IMR-90 (cell line): ENCODE results near the gene CAT. TPM values are rescaled to one million over a fixed set of nuclear protein-coding genes. Genes with fewer than 3 reads are reported as not detected.

Experiments
- ATAC-seq: fragments of 200-7000 bp; cut with Tn5 transposase; 2 replicates; pipeline ENCODE4 v1.9.1; 2020; ENCODE audit warnings: low read depth, mild to moderate bottlenecking, moderate library complexity
- BruUV-seq: library from RNA; stranded (reverse); fragments of 400-500 nt; replicated peaks from 2 replicates; lab custom pipeline; 2021; lab: Mats Ljungman, UMichigan
- CTCF ChIA-PET: fragments of 300-600 bp; formaldehyde crosslinking; extraction: SDS; loops from one replicate; lab custom pipeline; 2021; ENCODE audit warnings: antibody characterized with exemption; lab: Yijun Ruan, JAX
- POLR2A ChIA-PET: fragments of 300-600 bp; sonication (Branson Sonifier 250); formaldehyde crosslinking; loops from one replicate; lab custom pipeline; 2022; ENCODE audit warnings: antibody characterized with exemption; ENCODE audit not compliant: unreplicated experiment; lab: Charles Lee
- DNase-seq: peaks from one replicate; pipeline ENCODE4 v3.0.0; 2013
- H2AFZ ChIP-seq: replicated peaks from 2 replicates; pipeline ENCODE3; 2013; ENCODE audit warnings: low read length, mild to moderate bottlenecking; ENCODE audit not compliant: poor library complexity
- H2AK5ac ChIP-seq: 2 replicates; pipeline ENCODE4 v1.6.1; 2013; ENCODE audit warnings: low read depth, low read length, inconsistent platforms
- H2AK9ac ChIP-seq: replicated peaks from 2 replicates; pipeline ENCODE3; 2013; ENCODE audit warnings: mild to moderate bottlenecking, low read depth, low read length, moderate library complexity; ENCODE audit not compliant: poor library complexity
- H2BK120ac ChIP-seq: 2 replicates; pipeline ENCODE4 v1.6.1; 2013; ENCODE audit warnings: low read depth, low read length, inconsistent platforms
- H2BK15ac ChIP-seq: 3 replicates; pipeline ENCODE4 v1.6.1; 2013; ENCODE audit warnings: low read depth, low read length, inconsistent platforms
- H2BK20ac ChIP-seq: 2 replicates; pipeline ENCODE4 v1.6.1; 2013; ENCODE audit warnings: low read depth, mild to moderate bottlenecking, inconsistent platforms, low read length, moderate library complexity
- H2BK5ac ChIP-seq: 2 replicates; pipeline ENCODE4 v1.6.1; 2013; ENCODE audit warnings: mild to moderate bottlenecking, low read depth, low read length, inconsistent platforms; ENCODE audit not compliant: poor library complexity, severe bottlenecking
- H3K14ac ChIP-seq: replicated peaks from 2 replicates; pipeline ENCODE4 v1.6.1; 2013; ENCODE audit warnings: low read depth, low read length, inconsistent platforms
- H3K18ac ChIP-seq: 2 replicates; pipeline ENCODE4 v1.6.1; 2013; ENCODE audit warnings: low read depth, low read length, control low read depth
- H3K23ac ChIP-seq: 2 replicates; pipeline ENCODE4 v1.6.1; 2013; ENCODE audit warnings: low read depth, low read length, inconsistent platforms
- H3K27ac ChIP-seq: 2 replicates; pipeline ENCODE4 v1.5.1; 2013; ENCODE audit warnings: mild to moderate bottlenecking, control low read depth, low read length; ENCODE audit not compliant: insufficient read depth
- H3K27me3 ChIP-seq: 2 replicates; pipeline ENCODE4 v1.6.1; 2013; ENCODE audit warnings: low read length; ENCODE audit not compliant: control insufficient read depth, insufficient read depth
- H3K36me3 ChIP-seq: 2 replicates; pipeline ENCODE4 v1.6.1; 2013; ENCODE audit warnings: low read length, mixed read lengths; ENCODE audit not compliant: control insufficient read depth, insufficient read depth
- H3K4ac ChIP-seq: 2 replicates; pipeline ENCODE4 v1.6.1; 2013; ENCODE audit warnings: low read depth, low read length, inconsistent platforms
- H3K4me1 ChIP-seq: 2 replicates; pipeline ENCODE4 v1.6.1; 2013; ENCODE audit warnings: low read length, mixed read lengths; ENCODE audit not compliant: control insufficient read depth, insufficient read depth
- H3K4me2 ChIP-seq: 2 replicates; pipeline ENCODE4 v1.6.1; 2013; ENCODE audit warnings: low read depth, mild to moderate bottlenecking, control low read depth, low read length, moderate library complexity
- H3K4me3 ChIP-seq: 2 replicates; pipeline ENCODE4 v1.5.1; 2013; ENCODE audit warnings: low read depth, mild to moderate bottlenecking, control low read depth, low read length, moderate library complexity; ENCODE audit not compliant: insufficient read depth
- H3K56ac ChIP-seq: 2 replicates; pipeline ENCODE4 v1.6.1; 2013; ENCODE audit warnings: low read length, inconsistent platforms; ENCODE audit not compliant: insufficient read depth; ENCODE audit errors: extremely low read depth
- H3K79me1 ChIP-seq, 2 experiments: 2 replicates each; pipeline ENCODE4 v1.6.1; 2013; ENCODE audit warnings: low read length in 2 of 2, inconsistent platforms in 1 of 2, low read depth in 1 of 2
- H3K9ac ChIP-seq: 2 replicates; pipeline ENCODE4 v1.6.1; 2013; ENCODE audit warnings: low read depth, low read length, control low read depth
- H3K9me1 ChIP-seq: 2 replicates; pipeline ENCODE4 v1.6.1; 2013; ENCODE audit warnings: low read length, inconsistent platforms; ENCODE audit not compliant: insufficient read depth
- H3K9me3 ChIP-seq: 2 replicates; pipeline ENCODE4 v1.6.1; 2013; ENCODE audit warnings: low read length; ENCODE audit not compliant: control insufficient read depth, insufficient read depth
- H4K20me1 ChIP-seq: 2 replicates; pipeline ENCODE4 v1.6.1; 2013; ENCODE audit warnings: low read length, inconsistent platforms; ENCODE audit not compliant: insufficient read depth
- H4K5ac ChIP-seq: 2 replicates; pipeline ENCODE4 v1.6.1; 2013; ENCODE audit warnings: mild to moderate bottlenecking, low read depth, low read length, control low read depth
- H4K8ac ChIP-seq, 2 experiments: 2 replicates each; pipeline ENCODE4 v1.6.1; 2013; ENCODE audit warnings: low read depth in 2 of 2, low read length in 2 of 2, control low read depth in 1 of 2, inconsistent platforms in 1 of 2
- H4K91ac ChIP-seq: 2 replicates; pipeline ENCODE4 v1.6.1; 2013; ENCODE audit warnings: low read depth, low read length, inconsistent platforms; ENCODE audit not compliant: insufficient read depth
- WGBS, 2 experiments: methylation state at CpG; one replicate each; pipeline versions ENCODE4 v1.1.5 to v1.1.7; 2013; ENCODE audit warnings: missing lambda C conversion rate in 2 of 2; ENCODE audit not compliant: insufficient read length in 1 of 2; ENCODE audit errors: extremely low coverage in 2 of 2; 5-methylcytosine and 5-hydroxymethylcytosine counted together
- dilution Hi-C: fragments of 300-500 bp; cut with HindIII; formaldehyde crosslinking; loops from one replicate; pipeline ENCODE4 v1.14.3; 2018; ENCODE audit warnings: low sequenced_read_pairs; ENCODE audit not compliant: unreplicated experiment
- in situ Hi-C: fragments of 300-500 bp; cut with MboI; formaldehyde crosslinking; loops from 3 replicates; pipeline ENCODE4 v1.14.3; 2019; ENCODE audit warnings: low sequenced_read_pairs, inconsistent platforms, mixed read lengths
- intact Hi-C: fragments of 100-400 bp; cut with micrococcal nuclease; formaldehyde crosslinking; loops from 2 replicates; pipeline ENCODE4 v1.10.0; 2022
- polyA plus RNA-seq, 3 experiments: library from polyadenylated mRNA; depleted of rRNA; stranded (reverse); fragments of >200 nt; gene quantifications; 2 replicates each; pipeline ENCODE4 v1.2.3, GENCODE V29; 2012; ENCODE audit warnings: low replicate concordance in 1 of 3
- total RNA-seq: library from RNA; depleted of rRNA; stranded (reverse); fragments of >200 nt; gene quantifications from 2 replicates; pipeline ENCODE4 v1.2.3, GENCODE V29; 2012
- TF ChIP-seq, protein P1 (sequence below): fragments of 150-350 bp; IDR thresholded peaks from 2 replicates; pipeline ENCODE4 v1.6.1; 2016; ENCODE audit warnings: low read depth, mild to moderate bottlenecking, low read length, moderate library complexity, borderline replicate concordance

The CAT gene
- total and polyA plus RNA-seq, 2 of the 4 experiments (the other 2 are of a cell fraction): 52.5 to 80.5 TPM

- H3K27ac ChIP-seq: no peak overlapping the region
- H3K27me3 ChIP-seq: peaks cover 44% of the 10 kb centered on the region
- CTCF ChIA-PET: no interaction called here
- DNase-seq (no peak), ATAC-seq (no peak)
- no peak overlapping the region for H3K4me3 ChIP-seq
- H3K79me1 ChIP-seq: no peaks in the 10 kb centered on the region
- H3K4me1 ChIP-seq: no peaks in the 10 kb centered on the region
- H4K91ac ChIP-seq: no peak overlapping the region
- no peak overlapping the region for H4K5ac ChIP-seq
- no peak overlapping the region for H2AK5ac ChIP-seq
- in situ Hi-C loops (no loop called here), dilution Hi-C loops (no loop called here), intact Hi-C loops (loop anchor here (5.0 kb wide), 1 partner anchor 873 kb away; no protein-coding TSS in a partner anchor)
- H3K9me1 ChIP-seq: no peaks in the 10 kb centered on the region
- no peak overlapping the region for H3K56ac ChIP-seq
- no peak overlapping the region for H3K23ac ChIP-seq
- H2AK9ac ChIP-seq: no peak overlapping the region
- no peak overlapping the region for H3K18ac ChIP-seq
- H2BK15ac ChIP-seq: no peak overlapping the region
- no peak overlapping the region for H3K4ac ChIP-seq
- no peak overlapping the region for H4K8ac ChIP-seq
- no peak overlapping the region for H2BK120ac ChIP-seq
- no peaks in the 10 kb centered on the region for H4K20me1 ChIP-seq
- no peaks in the 10 kb centered on the region for H3K36me3 ChIP-seq
- no peaks in the 10 kb centered on the region for H3K9me3 ChIP-seq
- H2AFZ ChIP-seq: no peak overlapping the region
- TF ChIP-seq, protein P1, sequence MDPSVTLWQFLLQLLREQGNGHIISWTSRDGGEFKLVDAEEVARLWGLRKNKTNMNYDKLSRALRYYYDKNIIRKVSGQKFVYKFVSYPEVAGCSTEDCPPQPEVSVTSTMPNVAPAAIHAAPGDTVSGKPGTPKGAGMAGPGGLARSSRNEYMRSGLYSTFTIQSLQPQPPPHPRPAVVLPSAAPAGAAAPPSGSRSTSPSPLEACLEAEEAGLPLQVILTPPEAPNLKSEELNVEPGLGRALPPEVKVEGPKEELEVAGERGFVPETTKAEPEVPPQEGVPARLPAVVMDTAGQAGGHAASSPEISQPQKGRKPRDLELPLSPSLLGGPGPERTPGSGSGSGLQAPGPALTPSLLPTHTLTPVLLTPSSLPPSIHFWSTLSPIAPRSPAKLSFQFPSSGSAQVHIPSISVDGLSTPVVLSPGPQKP: no peak
- WGBS, 2 experiments: no CpG with 5 or more reads among the region's 2 CpGs
- no peak overlapping the region for H2BK5ac ChIP-seq
- H3K4me2 ChIP-seq: no peak overlapping the region
- no peak overlapping the region for H2BK20ac ChIP-seq
- no TSS peak for BruUV-seq
- POLR2A ChIA-PET: no interaction called here
- H3K9ac ChIP-seq: no peak overlapping the region
- no peak overlapping the region for H3K14ac ChIP-seq
Measured at GRCh38 chr11:34519595-34520235, 81.0 kb downstream of the CAT start.
